H7 (cell line): ENCODE results near the gene INO80. TPM values are rescaled to one million over a fixed set of nuclear protein-coding genes. Genes with fewer than 3 reads are reported as not detected.
A peak's percentile ranks its signal among the peaks of the same experiment; 100 is the strongest.
"Not testable (repeated sequence)": the region's sequence is repeated elsewhere in the genome, so short reads cannot be mapped to it uniquely, and the experiment has no call there.

Source experiments
- DNase-seq: peaks from one replicate; pipeline ENCODE4 v3.0.0; 2012
- H3K27me3 ChIP-seq: 2 replicates; pipeline ENCODE4 v1.6.0; 2011; ENCODE audit warnings: mild to moderate bottlenecking, low read length; ENCODE audit not compliant: control insufficient read depth, insufficient read depth
- H3K36me3 ChIP-seq: replicated peaks from 2 replicates; pipeline ENCODE4 v1.5.1; 2011; ENCODE audit warnings: low read length; ENCODE audit not compliant: control insufficient read depth, insufficient read depth
- H3K4me3 ChIP-seq: 2 replicates; pipeline ENCODE4 v1.5.1; 2011; ENCODE audit warnings: low read depth, mild to moderate bottlenecking, control low read depth, low read length, moderate library complexity; ENCODE audit not compliant: insufficient read depth
- total RNA-seq: library from RNA; depleted of rRNA; stranded (reverse); fragments of >200 nt; shearing (Covaris generic); gene quantifications from 2 replicates; pipeline ENCODE4 v1.2.3, GENCODE V29; 2014

The INO80 gene
- total RNA-seq, 1 experiment from 2014 or later = 17.1 TPM

DNA sequence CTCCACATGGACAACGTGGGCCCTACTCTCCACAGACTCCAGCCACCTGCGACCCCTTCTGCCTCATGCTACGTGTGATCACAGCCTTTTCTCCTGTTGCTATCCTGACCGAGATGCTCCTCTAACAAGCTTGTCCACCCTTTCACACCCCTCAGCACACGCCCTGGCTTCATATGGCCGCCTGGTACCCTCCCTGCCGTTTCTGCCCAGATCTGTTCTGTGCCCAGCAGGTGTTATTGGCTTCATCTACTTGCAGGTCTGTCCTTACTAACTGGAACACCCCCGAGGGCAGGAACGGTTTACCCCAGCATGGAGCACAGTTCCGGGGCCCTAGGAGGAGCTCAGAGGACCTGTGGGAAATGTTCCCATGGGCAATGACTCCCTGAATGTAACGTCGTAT lies 152.9 kb downstream of the INO80 start:
- DNase-seq = no peak
- H3K4me3 ChIP-seq = no peak overlapping the region
- no peaks in the 10 kb centered on the region for H3K36me3 ChIP-seq
- no peaks in the 10 kb centered on the region for H3K27me3 ChIP-seq

GRCh38 chr15:40962317-40962716 lies 153.8 kb downstream of the INO80 start:
- not testable (repeated sequence) for H3K36me3 ChIP-seq, H3K27me3 ChIP-seq, H3K4me3 ChIP-seq, DNase-seq

DNA sequence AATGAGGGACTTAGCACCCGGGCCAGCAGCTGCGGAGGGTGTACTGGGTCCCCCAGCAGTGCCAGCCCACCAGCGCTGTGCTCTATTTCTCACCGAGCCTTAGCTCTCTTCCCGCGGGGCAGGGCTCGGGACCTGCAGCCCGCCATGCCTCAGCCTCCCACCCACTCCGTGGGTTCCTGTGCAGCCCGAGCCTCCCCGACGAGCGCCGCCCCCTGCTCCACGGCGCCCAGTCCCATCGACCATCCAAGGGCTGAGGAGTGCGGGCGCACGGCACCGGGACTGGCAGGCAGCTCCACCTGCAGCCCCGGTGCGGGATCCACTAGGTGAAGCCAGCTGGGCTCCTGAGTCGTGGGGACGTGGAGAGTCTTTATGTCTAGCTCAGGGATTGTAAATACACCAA lies 154.3 kb downstream of the INO80 start:
- not testable (repeated sequence) for H3K36me3 ChIP-seq, DNase-seq, H3K4me3 ChIP-seq

GRCh38 chr15:40960925-40961324 lies 155.2 kb downstream of the INO80 start:
- DNase-seq = no peak
- Histone ChIP-seq H3K36me3 (peaks cover 6% of the 10 kb centered on the region), H3K4me3 (no peak overlapping the region), H3K27me3 (no peaks in the 10 kb centered on the region)

More for the DNA sequence above, 154.3 kb downstream of the INO80 start:
- not testable (repeated sequence) for H3K27me3 ChIP-seq

GRCh38 chr15:40960151-40960885 lies 155.8 kb downstream of the INO80 start:
- H3K27me3 ChIP-seq = no peaks in the 10 kb centered on the region

DNA sequence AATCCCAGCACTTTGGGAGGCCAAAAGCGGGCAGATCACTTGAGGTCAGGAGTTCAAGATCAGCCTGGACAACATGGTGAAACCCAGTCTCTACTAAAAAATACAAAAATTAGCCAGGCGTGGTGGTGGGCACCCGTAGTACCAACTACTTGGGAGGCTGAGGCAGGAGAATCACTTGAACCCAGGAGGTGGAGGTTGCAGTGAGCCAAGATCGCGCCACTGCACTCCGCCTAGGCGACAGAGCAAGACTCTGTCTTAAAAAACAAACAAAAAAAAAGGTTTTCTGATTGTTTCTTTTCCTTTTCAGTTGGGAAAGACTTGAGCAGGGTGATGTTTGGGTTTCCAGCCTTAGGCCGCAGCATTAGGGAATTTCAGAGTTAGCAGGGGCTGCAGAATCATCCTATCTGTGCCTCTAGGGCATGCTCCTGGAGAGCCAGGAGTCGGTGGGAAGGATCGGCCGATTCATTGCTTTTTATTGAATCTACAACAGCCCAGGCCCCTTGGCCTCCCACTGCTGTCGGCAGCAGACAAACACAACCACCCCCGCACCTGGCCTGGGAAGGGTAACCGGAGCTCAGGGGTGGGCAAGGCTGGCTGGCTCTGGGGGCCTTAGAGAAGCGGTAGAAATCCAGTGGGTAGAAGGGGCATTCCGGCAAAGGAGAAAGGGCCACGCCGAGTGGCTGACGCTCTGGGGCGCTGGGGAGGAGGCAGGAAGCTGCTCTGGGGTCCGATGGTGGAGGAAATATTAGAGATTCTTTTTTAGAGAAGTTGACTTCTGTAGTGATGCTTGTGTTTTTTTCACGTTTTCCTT lies 156.5 kb downstream of the INO80 start:
- H3K4me3 ChIP-seq = no peak overlapping the region
- DNase-seq = peak; percentile 83
- peaks cover 18% of the 10 kb centered on the region for H3K36me3 ChIP-seq
- H3K27me3 ChIP-seq = no peaks in the 10 kb centered on the region

More at GRCh38 chr15:40960151-40960885, 155.8 kb downstream of the INO80 start:
- H3K36me3 ChIP-seq = peaks cover 13% of the 10 kb centered on the region
- no peak for DNase-seq
- H3K4me3 ChIP-seq = no peak overlapping the region

DNA sequence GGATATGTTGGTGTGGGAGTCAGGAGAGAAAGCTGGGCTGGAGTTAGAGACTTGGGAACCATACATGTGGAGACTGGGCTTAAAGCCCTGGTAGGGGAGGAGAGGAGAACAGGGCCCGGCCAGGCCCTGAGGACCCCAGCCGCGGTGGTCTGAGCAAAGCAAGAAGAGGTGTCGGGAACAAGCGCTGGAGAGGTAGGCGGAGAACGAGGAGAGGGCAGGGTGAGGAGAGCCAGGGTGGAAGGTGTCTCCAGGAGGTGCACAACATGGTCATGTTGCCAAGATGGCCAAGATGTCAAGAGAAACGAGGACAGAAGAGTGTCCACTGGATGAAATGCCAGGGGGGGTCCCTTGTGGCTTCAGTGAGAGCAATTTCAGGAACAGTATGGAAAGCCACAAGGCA lies 157.4 kb downstream of the INO80 start:
- H3K4me3 ChIP-seq = no peak overlapping the region
- DNase-seq = no peak
- H3K36me3 ChIP-seq = peaks cover 18% of the 10 kb centered on the region
- H3K27me3 ChIP-seq = no peaks in the 10 kb centered on the region

- DNase-seq = no peak
- peaks cover 18% of the 10 kb centered on the region for H3K36me3 ChIP-seq
- H3K27me3 ChIP-seq = no peaks in the 10 kb centered on the region
- no peak overlapping the region for H3K4me3 ChIP-seq
Measured at GRCh38 chr15:40958146-40958545, 157.9 kb downstream of the INO80 start.

GRCh38 chr15:40957581-40958051 lies 158.5 kb downstream of the INO80 start:
- DNase-seq = no peak
- no peaks in the 10 kb centered on the region; the same call in 1 of the 2 replicates for H3K27me3 ChIP-seq
- H3K36me3 ChIP-seq = peaks cover 18% of the 10 kb centered on the region
- H3K4me3 ChIP-seq = no peak overlapping the region

- no peak overlapping the region for H3K4me3 ChIP-seq
- no peak for DNase-seq
- no peaks in the 10 kb centered on the region; the same call in 1 of the 2 replicates for H3K27me3 ChIP-seq
- peaks cover 18% of the 10 kb centered on the region for H3K36me3 ChIP-seq
Measured at GRCh38 chr15:40957041-40957555, 159.0 kb downstream of the INO80 start.

- H3K4me3 ChIP-seq = no peak overlapping the region
- peaks cover 18% of the 10 kb centered on the region for H3K36me3 ChIP-seq
Measured at GRCh38 chr15:40956541-40956982, 159.5 kb downstream of the INO80 start.

DNA sequence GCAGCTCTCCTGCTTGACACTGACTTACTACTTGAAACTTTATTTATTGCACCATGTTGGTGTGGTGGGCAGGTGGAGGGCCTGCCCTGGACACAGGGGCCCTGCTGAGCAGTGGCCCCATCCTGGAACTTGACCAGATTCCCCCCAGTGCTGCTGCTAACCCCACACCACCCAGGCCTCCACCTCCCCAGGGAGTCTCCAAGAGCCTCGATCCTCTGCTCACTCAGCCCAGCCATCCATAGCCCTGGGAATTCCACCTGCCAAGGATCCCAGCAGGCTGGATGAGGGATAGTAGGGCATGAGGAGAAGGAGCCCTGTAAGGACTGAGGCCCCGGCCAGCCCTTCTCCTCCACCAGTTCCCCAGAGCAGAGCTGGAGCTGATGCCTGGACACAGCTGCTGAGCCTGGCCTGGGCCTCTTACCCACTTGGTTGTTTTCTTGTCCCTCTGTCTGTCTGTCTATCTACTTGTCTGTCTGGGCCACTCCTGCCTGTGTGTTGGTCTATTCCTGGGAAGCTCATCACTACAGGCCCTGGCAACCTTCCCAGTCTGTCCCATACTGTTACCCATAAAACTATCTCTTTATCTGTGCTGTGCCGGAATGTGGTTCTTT lies 160.0 kb downstream of the INO80 start:
- no peak for DNase-seq

More at GRCh38 chr15:40956541-40956982, 159.5 kb downstream of the INO80 start:
- no peak for DNase-seq
- peaks cover 1% of the 10 kb centered on the region; the same call in 1 of the 2 replicates for H3K27me3 ChIP-seq

DNA sequence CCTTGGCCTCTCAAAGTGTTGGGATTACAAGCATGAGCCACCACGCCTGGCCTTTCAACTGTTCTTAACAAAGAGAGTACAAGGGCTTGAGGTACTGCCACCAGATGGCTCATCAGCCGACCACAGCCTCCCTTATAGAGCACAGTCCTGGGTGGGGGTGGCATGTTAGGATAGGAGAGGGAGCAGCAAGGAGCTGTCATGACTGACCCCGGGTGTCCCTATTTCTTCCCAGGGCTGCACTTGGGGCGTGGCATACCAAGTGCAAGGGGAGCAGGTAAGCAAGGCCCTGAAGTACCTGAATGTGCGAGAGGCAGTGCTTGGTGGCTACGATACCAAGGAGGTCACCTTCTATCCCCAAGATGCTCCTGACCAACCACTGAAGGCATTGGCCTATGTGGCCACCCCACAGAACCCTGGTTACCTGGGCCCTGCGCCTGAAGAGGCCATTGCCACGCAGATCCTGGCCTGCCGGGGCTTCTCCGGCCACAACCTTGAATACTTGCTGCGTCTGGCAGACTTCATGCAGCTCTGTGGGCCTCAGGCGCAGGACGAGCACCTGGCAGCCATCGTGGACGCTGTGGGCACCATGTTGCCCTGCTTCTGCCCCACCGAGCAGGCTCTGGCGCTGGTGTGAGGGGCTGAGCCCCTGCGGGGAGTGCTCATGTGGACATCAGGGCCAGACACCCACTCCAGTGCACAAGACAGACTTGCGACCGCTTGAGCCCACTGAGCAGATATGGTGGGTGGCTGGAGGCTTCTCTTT lies 160.8 kb downstream of the INO80 start:
- no peak for DNase-seq
- Histone ChIP-seq H3K27me3 (peaks cover 1% of the 10 kb centered on the region; the same call in 1 of the 2 replicates), H3K4me3 (no peak overlapping the region), H3K36me3 (peaks cover 18% of the 10 kb centered on the region)

More for the DNA sequence above, 160.0 kb downstream of the INO80 start:
- Histone ChIP-seq H3K4me3 (no peak overlapping the region), H3K36me3 (peaks cover 18% of the 10 kb centered on the region), H3K27me3 (peaks cover 1% of the 10 kb centered on the region; the same call in 1 of the 2 replicates)
